Measurements from ENCODE around the gene CHSY3.
"Not testable (repeated sequence)": the region's sequence is repeated elsewhere in the genome, so short reads cannot be mapped to it uniquely, and the experiment has no call there.

CHSY3 gene

DNA sequence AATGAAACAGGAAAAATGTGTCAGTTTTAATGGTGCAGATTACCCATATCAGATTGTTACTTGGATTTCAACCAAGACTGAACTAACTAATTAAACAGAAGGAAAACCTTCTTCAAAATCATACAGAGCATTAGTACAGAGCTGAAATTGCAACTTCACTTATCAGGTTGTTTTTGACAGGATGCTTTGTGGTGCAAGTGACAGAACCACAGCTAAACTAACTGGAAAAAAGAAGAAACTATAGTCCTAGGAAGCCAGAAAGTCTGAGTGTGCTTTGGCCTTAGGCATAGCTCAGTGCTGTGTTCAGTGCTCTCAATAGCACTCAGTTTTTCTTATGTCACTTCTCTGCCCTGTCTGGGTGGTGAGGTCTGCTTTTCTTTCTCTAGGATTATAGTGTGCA is 267.4 kb downstream of the CHSY3 start:
- no peak for DNase-seq

DNA sequence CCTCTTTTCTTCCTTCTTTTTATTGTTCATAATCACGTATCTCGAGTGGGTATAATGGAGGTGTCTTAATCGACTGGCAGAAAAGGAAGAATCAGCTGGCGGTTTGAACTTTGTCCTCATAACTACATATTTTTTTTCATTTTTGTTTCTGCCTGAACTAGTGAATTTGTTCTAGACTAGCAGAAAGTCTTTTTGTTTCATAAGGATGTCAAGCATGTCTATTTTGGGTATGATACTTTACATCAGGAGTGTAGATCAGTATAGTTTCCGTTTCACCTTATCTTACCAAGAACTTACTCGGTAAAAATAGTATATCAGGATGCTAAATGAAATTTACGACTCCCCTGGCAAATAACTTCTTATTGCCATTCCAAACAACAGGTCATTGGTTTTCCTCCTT is 278.9 kb downstream of the CHSY3 start:
- DNase-seq = no peak

DNA sequence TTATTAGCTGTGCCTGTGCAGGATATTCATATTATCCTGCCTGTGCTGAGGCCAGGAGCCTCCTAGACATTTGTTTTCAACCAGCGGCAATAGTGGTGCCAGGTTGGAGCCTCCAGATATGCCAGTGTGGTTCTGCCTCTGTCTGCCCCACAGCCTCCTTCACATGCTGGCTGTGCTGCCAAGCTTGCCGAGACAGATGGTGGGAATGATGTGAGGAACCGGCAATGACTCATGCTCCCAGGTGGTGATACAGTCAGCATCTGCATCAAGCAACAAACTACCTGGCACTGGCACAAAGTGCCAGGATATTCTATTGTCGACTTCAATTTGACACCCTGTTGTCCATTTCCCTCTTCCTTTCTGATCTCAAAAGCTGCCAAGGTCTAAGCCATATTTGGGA is 285.7 kb downstream of the CHSY3 start:
- no peak for DNase-seq

DNA sequence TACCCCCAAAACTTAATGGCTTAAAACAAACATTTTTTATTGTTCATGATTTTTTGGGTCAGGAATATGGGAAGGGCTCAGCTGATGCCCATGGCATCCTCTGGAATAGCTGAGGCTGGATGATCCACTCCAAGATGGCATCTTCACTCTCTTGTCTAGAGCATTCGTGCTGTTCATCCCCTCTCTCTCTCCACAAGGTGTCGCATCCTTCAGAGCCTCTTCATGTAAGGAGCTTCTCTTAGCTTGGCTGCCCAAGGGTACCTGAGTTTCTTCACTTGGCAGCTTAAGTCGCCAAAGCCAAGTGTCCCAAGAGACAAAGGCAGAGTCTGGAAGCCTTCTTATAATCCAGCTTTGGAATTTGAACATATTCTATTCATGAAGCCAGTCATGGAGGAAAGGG is 294.7 kb downstream of the CHSY3 start:
- DNase-seq = no peak

DNA sequence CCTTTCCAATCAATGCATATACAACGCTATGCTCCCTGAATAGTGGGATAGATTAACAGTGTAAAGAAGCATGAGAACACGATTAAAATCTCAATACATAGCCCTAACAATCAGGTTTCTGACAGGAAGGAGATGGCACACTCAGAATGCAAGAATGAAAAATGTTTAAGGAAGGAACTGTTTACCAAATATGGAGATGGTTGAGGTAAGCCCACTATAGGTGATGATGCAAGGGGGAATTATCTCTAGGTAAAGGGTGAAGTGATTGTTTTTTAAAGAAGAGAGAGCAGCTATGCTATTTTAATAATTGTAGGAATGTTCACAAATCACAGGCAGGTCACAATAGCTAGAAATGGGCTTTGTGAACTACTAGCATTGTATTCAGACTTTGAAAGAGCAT is 302.4 kb downstream of the CHSY3 start:
- DNase-seq = no peak

DNA sequence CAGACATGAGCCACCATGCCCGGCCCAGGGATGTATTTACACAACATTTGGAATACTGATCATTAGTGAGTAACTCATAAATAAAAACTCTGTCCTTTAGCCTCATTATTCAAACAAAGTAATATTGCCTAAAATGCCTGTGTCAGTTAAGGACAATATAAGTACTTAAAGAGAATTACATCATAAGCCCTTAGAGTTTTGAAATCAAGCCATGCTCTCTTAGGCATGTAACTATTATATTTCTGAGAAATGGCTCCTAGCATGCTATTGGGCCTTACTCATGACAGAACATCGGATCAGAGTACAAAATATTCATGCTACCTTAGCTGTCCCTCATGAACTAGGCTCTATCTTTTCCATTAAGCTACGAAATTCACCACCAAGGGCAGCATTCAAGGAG is 309.3 kb downstream of the CHSY3 start:
- no peak for DNase-seq

DNA sequence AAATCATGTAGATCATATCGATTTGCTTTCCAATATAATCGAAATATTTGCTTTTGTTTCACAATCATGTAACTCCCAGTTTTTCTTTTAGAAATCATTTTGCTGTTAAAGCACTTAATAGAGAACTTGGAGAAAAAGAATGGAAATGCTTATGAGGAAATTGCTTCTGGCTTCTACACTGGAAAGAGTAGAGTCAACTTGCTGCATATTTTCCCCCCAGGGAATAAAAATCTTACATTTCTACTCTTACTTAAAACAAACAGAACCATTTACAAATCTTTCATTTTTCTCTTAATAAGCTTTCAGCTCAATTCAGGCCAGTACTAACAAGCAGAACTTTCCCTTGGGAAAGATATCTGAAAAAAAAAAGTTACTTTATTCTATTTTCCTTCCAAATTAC is 312.0 kb downstream of the CHSY3 start:
- no peak for DNase-seq

DNA sequence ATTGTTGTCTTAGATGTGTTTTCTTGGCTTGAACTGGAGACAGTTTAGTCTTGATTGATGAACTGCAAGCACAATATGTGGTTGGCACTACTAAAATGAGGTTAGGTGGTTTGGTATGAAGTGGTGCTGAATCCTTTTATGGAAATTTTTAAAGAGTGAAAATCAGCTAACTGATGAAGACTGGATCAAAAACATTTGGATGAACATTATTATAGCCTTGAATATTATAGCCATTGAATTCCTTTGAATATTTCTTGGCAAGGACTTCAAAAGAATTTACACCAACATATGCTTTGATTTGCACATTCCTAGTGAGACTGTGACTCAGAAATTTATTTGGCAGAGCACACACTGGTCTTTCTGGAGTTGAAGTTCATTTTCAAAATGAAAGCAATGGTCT is 318.3 kb downstream of the CHSY3 start:
- no peak for DNase-seq

DNA sequence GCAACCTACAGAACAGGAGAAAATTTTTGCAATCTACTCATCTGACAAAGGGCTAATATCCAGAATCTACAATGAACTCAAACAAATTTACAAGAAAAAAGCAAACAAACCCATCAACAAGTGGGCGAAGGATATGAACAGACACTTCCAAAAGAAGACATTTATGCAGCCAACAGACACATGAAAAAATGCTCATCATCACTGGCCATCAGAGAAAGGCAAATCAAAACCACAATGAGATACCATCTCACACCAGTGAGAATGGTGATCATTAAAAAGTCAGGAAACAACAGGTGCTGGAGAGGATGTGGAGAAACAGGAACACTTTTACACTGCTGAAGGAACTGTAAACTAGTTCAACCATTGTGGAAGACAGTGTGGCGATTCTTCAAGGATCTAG is 322.3 kb downstream of the CHSY3 start:
- not testable (repeated sequence) for DNase-seq

DNA sequence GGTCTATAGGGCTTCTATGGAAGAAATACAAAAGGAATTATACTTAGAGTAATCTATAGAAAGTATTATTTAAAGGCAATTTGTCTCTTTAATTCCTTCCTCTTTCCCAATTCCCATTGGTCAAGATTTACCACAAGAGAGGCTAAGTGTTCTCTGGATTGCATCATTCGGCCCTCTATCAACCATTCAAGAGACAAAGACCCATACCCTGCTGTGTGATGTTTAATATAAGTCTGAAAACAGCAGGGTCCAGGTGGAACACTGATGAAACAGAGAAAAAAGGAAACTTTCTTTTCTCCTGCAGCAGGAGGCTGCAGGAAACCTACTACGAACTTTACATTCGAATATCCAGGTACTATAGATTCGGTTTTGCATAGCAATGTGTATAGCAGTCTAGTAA is 323.4 kb downstream of the CHSY3 start:
- DNase-seq = no peak

DNA sequence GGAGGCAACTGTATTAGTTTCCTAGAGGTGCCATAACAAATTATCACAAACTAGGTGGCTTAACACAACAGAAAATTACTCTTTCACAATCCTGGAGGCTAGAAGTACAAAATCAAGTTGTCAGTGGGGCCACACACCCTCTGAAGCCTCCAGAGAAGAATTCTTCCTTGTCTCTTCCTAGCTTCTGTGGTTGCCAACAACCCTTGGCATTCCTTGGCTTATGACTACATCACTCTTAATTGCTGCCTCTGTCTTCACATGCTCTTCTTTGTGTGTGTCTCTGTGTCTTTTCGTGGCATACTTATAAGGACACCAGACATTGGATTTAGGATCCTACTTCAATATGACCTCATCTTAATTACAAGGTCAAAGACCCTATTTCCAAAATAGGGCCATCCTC is 327.5 kb downstream of the CHSY3 start:
- DNase-seq = no peak

DNA sequence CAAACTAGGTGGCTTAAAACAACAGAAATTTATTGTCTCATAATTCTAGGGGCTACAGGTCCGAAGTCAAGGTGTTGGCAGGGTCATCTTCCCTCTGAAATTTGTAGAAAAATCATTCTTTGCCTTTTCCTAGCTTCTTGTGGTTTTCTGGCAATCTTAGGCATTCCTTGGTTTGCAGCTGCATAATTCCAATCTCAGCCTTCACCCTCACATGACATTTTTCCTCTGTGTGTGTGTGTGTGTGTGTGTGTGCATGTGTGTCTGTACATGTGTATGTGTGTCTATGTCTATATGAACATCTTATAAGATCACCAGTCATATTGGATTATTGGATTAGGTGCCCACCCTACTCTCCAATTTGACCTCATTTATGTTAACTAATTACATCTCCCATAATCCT is 330.6 kb downstream of the CHSY3 start:
- DNase-seq = no peak
